GM12891 (cell line): ENCODE measurements around the gene SLC8A1.

Experiments
- DNase-seq: peaks from one replicate; pipeline ENCODE4 v3.0.0; 2011; ENCODE audit warnings: low spot score; ENCODE audit not compliant: insufficient read length
- FAIRE-seq: peaks from 2 replicates; lab custom pipeline; 2011; peaks lifted over from hg19 to GRCh38; lab: Jason Lieb, UNC
- PAX5 ChIP-seq: IDR thresholded peaks from 2 replicates; pipeline ENCODE4 v1.6.1; 2011; ENCODE audit warnings: low read length, moderate library complexity, mild to moderate bottlenecking; ENCODE audit not compliant: insufficient read depth, severe bottlenecking
- POLR2A ChIP-seq: IDR thresholded peaks from 2 replicates; pipeline ENCODE4 v1.6.1; 2011; ENCODE audit warnings: low read depth, low read length, control low read depth
- POLR2AphosphoS5 ChIP-seq: IDR thresholded peaks from 2 replicates; pipeline ENCODE4 v1.6.1; 2011; ENCODE audit warnings: low read depth, low read length, control low read depth
- POU2F2 ChIP-seq: IDR thresholded peaks from 2 replicates; pipeline ENCODE4 v1.6.1; 2011; ENCODE audit warnings: low read depth, mild to moderate bottlenecking, control low read depth, low read length, moderate library complexity
- SPI1 ChIP-seq: IDR thresholded peaks from 2 replicates; pipeline ENCODE4 v1.6.1; 2011; ENCODE audit warnings: low read depth, low read length, control low read depth
- TAF1 ChIP-seq: IDR thresholded peaks from 2 replicates; pipeline ENCODE4 v1.6.1; 2011; ENCODE audit warnings: low read depth, low read length, control low read depth

SLC8A1 gene

GRCh38 chr2:40310303-40310702 lies 141.6 kb downstream of the SLC8A1 start:
- no peak for FAIRE-seq
- TF ChIP-seq POLR2A = no peak
- no peak for TF ChIP-seq SPI1
- no peak for TF ChIP-seq PAX5
- no peak for TF ChIP-seq POLR2AphosphoS5
- no peak for TF ChIP-seq POU2F2
- no peak for TF ChIP-seq TAF1
- DNase-seq = no peak

DNA sequence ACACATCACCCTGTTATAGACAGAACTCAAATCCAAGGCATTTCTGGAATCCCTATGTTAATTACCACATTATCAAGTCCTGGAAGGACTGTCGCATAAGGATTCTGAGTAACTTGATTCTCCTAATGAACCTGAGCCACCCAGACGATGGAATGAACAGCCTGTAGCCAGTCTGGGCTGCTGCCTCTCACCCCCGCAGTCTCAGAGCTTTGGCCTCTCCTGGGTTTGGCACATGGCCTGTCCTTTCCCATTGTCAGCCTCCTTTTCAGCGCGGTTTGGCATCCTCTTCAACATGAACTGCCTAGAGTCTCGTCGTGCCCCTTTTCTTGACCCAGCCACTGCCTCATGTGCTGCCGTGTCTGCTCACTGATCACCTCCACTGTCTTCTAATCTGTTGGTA lies 147.6 kb downstream of the SLC8A1 start:
- no peak for TF ChIP-seq POU2F2
- TF ChIP-seq TAF1 = no peak
- no peak for TF ChIP-seq PAX5
- no peak for TF ChIP-seq SPI1
- no peak for TF ChIP-seq POLR2AphosphoS5
- TF ChIP-seq POLR2A = no peak
- FAIRE-seq (no peak), DNase-seq (no peak)

GRCh38 chr2:40303746-40304145 lies 148.1 kb downstream of the SLC8A1 start:
- DNase-seq (no peak), FAIRE-seq (no peak)
- TF ChIP-seq POLR2A (no peak), SPI1 (no peak), POU2F2 (no peak), PAX5 (no peak), POLR2AphosphoS5 (no peak), TAF1 (no peak)

- FAIRE-seq (no peak), DNase-seq (no peak)
- TF ChIP-seq POLR2A = no peak
- no peak for TF ChIP-seq PAX5
- TF ChIP-seq SPI1 = no peak
- TF ChIP-seq TAF1 = no peak
- TF ChIP-seq POU2F2 = no peak
- TF ChIP-seq POLR2AphosphoS5 = no peak
These were observed 149.1 kb downstream of the SLC8A1 start for GRCh38 chr2:40302751-40303325.

GRCh38 chr2:40300391-40300790 lies 151.5 kb downstream of the SLC8A1 start:
- FAIRE-seq (no peak), DNase-seq (no peak)

DNA sequence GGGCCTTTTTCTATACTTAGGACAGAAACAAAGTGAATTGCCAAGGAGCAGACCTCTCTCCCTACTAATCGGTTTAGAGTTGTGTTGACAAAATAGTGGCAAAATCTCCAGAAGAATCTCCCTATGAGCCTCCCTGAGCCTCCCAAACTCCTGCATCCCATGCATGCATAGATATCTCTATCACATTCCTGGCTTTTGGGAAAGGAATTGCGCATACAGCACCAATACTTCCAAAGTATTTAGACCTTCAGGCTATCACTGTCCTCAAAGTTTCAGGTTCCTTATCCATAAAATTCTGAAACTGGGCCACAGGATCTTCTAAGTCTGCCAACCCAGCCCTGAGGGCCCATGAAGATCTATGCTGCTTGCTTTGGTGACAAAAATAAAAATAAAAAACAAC lies 152.1 kb downstream of the SLC8A1 start:
- TF ChIP-seq POLR2A (no peak), SPI1 (no peak), POU2F2 (no peak), TAF1 (no peak), PAX5 (no peak), POLR2AphosphoS5 (no peak)
- no peak for DNase-seq
- FAIRE-seq = no peak

More at GRCh38 chr2:40300391-40300790, 151.5 kb downstream of the SLC8A1 start:
- no peak for TF ChIP-seq TAF1
- no peak for TF ChIP-seq POU2F2
- TF ChIP-seq SPI1 = no peak
- no peak for TF ChIP-seq POLR2A
- TF ChIP-seq PAX5 = no peak
- no peak for TF ChIP-seq POLR2AphosphoS5

- no peak for DNase-seq
- TF ChIP-seq POLR2AphosphoS5 (no peak), POU2F2 (no peak), TAF1 (no peak), SPI1 (no peak), PAX5 (no peak), POLR2A (no peak)
- no peak for FAIRE-seq
These were observed 152.7 kb downstream of the SLC8A1 start for GRCh38 chr2:40299173-40299572.

DNA sequence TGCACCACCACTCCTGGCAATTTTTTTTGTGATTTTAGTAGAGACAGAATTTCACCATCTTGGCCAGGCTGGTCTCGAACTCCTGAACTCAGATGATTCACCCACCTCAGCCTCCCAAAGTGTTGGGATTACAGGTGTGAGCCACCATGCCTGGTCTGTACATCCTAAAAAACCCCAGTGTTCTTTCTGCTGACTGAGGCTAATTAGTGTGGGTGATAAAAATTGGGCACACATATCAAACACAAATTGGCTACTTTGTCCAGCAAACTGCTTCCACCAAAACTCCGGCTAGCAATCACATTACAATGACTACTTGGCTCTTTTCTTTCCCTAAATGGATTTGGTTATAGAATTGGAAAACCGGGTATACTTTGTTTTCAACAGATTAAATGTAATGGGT lies 153.9 kb downstream of the SLC8A1 start:
- DNase-seq (no peak), FAIRE-seq (no peak)
- TF ChIP-seq POLR2AphosphoS5 (no peak), TAF1 (no peak), POU2F2 (no peak), POLR2A (no peak), SPI1 (no peak), PAX5 (no peak)

DNA sequence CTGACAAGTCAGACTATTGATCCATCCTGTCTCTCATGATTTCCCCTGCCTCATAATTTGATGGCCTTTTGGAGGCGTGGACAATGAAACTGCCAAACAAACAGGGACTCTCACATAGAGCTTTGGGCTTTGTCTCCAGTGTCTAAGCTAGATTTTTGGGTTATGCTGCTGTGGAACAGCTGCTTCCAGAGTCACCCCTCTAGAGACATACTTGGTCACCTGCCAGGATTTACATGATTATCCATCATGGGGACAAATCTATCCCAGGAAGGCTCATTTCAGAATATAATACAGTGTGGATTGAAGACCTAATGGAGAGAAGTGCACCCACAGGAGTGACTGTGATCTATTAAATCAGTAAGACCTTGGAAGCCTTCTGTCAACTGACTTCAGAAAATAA lies 159.6 kb downstream of the SLC8A1 start:
- DNase-seq = no peak
- FAIRE-seq = no peak
- no peak for TF ChIP-seq POLR2AphosphoS5
- no peak for TF ChIP-seq PAX5
- TF ChIP-seq TAF1 = no peak
- TF ChIP-seq POU2F2 = no peak
- no peak for TF ChIP-seq SPI1
- TF ChIP-seq POLR2A = no peak

- no peak for FAIRE-seq
- no peak for DNase-seq
- TF ChIP-seq PAX5 = no peak
- TF ChIP-seq POU2F2 = no peak
- TF ChIP-seq SPI1 = no peak
- no peak for TF ChIP-seq POLR2A
- no peak for TF ChIP-seq TAF1
- TF ChIP-seq POLR2AphosphoS5 = no peak
These were observed 162.0 kb downstream of the SLC8A1 start for GRCh38 chr2:40289771-40290404.
